Mesodermal cell (in vitro differentiated cells): ENCODE data around the gene MED6.

Source experiments
- H3K27ac ChIP-seq: 2 replicates; pipeline ENCODE4 v1.7.0; 2013; ENCODE audit warnings: mild to moderate bottlenecking, low read depth, low read length, moderate library complexity; ENCODE audit not compliant: severe bottlenecking
- H3K36me3 ChIP-seq: 2 replicates; pipeline ENCODE4 v1.7.1; 2013; ENCODE audit warnings: mild to moderate bottlenecking, low read length, moderate library complexity; ENCODE audit not compliant: control insufficient read depth, insufficient read depth
- H3K4me1 ChIP-seq: one replicate; pipeline ENCODE4 v1.7.1; 2013; ENCODE audit warnings: mild to moderate bottlenecking, low read length; ENCODE audit not compliant: insufficient read depth, control insufficient read depth, poor library complexity, severe bottlenecking
- H3K4me3 ChIP-seq: 2 replicates; pipeline ENCODE4 v1.7.0; 2013; ENCODE audit warnings: low read length, control low read depth, mild to moderate bottlenecking; ENCODE audit not compliant: insufficient read depth, poor library complexity, severe bottlenecking; ENCODE audit errors: extremely low read depth
- H3K9me3 ChIP-seq: 2 replicates; pipeline ENCODE4 v1.7.1; 2013; ENCODE audit warnings: mild to moderate bottlenecking, low read length, moderate library complexity; ENCODE audit not compliant: control insufficient read depth
- WGBS, 2 experiments: methylation state at CpG; one replicate each; pipeline ENCODE4 v1.1.5; 2013; ENCODE audit warnings: missing lambda C conversion rate in 2 of 2; ENCODE audit not compliant: insufficient coverage in 2 of 2; 5-methylcytosine and 5-hydroxymethylcytosine counted together

Gene MED6

DNA sequence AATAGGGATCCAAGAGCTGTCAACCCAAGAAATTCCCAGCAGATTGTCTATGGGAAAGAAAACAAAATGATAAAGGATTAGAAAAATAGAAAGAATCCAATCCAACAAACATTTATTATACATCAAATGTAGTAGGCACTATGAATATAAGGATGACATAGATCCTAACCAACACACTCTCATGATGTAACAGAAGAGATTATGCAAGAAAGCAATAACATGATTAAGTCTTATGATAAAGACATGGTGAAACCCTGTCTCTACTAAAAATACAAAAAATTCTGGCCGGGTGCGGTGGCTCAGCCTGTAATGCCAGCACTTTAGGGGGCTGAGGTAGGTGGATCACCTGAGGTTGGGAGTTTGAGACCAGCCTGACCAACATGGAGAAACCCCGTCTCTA lies 2.7 kb downstream of the MED6 start:
- Histone ChIP-seq H3K27ac (no peak overlapping the region), H3K4me3 (no peak overlapping the region), H3K36me3 (peaks cover 41% of the 10 kb centered on the region), H3K4me1 (peaks cover 3% of the 10 kb centered on the region), H3K9me3 (no peaks in the 10 kb centered on the region)
- 84% methylated on average over 3 of the region's 3 CpGs; no CpG with 5 or more reads in 1 of the 2 experiments for WGBS, 2 experiments

DNA sequence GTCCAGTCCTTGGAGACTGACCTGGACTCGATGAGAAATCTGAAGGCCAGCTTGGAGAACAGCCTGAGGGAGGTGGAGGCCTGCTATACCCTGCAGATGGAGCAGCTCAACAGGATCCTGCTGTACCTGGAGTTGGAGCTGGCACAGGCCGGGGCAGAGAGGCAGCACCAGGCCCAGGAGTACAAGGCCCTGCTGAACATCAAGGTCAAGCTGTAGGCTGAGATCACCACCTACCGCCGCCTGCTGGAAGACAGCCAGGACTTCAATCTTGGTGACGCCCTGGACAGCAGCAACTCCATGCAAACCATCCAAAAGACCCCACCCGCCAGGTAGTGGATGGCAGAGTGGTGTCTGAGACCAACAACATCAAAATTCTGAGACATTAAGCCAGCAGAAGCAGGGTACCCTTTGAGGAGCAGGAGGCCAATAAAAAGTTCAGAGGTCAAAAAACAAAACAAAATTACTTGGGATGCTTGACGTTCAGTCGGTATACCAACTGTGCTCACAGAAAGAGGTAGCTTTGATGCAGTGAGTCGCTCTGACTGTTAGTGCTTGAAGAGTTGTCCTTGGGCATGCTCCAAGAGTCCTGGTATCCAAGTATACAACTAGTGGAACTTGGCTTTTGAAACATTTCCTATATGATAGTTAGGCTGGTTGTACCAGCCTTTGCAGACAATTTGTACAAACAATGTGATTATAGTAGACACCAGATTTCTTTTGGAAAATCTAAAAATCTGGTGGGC lies 4.8 kb downstream of the MED6 start:
- Histone ChIP-seq H3K4me3 (no peak overlapping the region), H3K4me1 (peaks cover 3% of the 10 kb centered on the region), H3K27ac (no peak overlapping the region), H3K36me3 (peaks cover 61% of the 10 kb centered on the region), H3K9me3 (no peaks in the 10 kb centered on the region)
- WGBS, 2 experiments: 98 to 99% methylated on average over 7 to 8 of the region's 9 CpGs

DNA sequence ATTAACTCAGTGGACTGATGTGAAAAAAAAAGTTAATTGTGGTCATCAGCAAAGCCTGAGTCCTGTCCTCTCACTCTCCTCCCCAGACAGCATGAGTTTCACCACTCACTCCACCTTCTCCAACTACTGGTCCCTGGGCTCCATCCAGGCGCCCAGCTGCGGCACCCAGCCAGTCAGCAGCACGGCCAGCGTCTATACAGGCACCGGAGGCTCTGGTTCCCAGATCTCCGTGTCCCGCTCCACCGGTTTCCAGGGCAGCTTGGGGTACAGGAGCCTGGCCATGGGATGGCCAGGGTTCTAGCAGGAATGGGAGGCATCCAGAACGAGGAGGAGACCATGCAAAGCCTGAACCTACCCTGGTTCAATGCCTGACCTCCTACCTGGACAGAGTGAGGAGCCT lies 6.0 kb downstream of the MED6 start:
- Histone ChIP-seq H3K4me3 (no peak overlapping the region), H3K9me3 (no peaks in the 10 kb centered on the region), H3K27ac (no peak overlapping the region), H3K36me3 (peaks cover 71% of the 10 kb centered on the region), H3K4me1 (peaks cover 2% of the 10 kb centered on the region)
- 94 to 96% methylated on average over 7 to 9 of the region's 9 CpGs for WGBS, 2 experiments

DNA sequence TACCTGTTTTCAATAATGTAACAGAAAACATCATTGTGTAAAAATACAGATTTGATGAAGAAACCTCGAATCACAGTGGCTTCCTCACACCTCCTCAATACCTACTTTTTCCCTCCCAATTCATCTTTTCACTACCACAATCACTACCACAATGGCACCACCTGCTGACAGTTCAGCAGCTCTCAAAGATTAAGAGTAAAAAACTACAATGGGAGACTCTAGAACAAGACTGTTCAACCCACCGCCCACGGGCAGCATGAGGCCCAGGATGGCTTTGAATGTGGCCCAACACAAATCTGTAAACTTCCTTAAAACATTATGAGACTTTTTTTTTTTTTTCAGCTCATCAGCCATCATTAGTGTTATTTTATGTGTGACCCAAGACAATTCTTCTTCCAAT lies 15.2 kb downstream of the MED6 start:
- H3K4me3 ChIP-seq: no peak overlapping the region
- H3K9me3 ChIP-seq: no peaks in the 10 kb centered on the region
- H3K4me1 ChIP-seq: no peaks in the 10 kb centered on the region
- no peak overlapping the region for H3K27ac ChIP-seq
- H3K36me3 ChIP-seq: peaks cover 77% of the 10 kb centered on the region
- WGBS, 2 experiments: 94 to 96% methylated on average over 2 to 3 of the region's 3 CpGs

DNA sequence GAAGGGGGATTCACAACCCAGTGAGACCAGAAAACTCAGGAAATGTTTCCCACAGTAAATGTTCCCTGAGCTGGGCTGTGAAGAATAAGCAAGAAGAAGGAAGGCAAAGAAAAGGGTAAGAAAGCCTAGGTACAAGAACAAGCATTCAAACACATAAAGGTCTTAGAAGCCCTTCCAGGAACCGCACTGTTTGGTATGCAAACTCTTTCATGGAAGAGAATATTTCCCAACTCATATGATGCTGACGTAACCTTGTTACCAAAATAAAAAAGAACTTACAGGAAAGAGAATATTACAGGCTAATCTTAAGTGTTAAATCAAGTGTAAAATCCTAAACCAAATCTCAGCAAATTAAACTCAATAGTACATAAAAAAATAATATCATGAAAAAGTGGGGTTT lies 23.6 kb downstream of the MED6 start:
- no CpG with 5 or more reads among the region's 2 CpGs for WGBS, 2 experiments
- H3K27ac ChIP-seq: no peak overlapping the region

DNA sequence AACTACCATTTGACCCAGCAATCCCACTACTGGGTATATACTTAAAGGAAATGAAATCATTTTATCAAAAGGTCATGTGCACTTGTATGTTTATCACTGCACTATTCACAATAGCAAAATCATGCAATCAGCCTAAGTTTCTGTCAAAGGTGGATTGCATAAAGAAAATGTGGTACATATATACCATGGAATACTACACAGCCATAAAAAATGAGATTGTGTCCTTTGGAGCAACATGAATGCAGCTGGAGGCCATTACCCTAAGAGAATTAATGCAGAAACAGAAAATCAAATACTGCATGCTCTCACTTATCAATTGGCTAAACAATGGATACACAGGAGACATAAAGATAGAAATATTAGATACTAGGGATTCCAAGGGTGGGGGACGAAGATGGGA lies 27.4 kb downstream of the MED6 start:
- no peaks in the 10 kb centered on the region for H3K4me1 ChIP-seq
- no peaks in the 10 kb centered on the region for H3K9me3 ChIP-seq
- no peak overlapping the region for H3K4me3 ChIP-seq
- no peak overlapping the region for H3K27ac ChIP-seq
- peaks cover 5% of the 10 kb centered on the region for H3K36me3 ChIP-seq
- WGBS, 2 experiments: no CpG with 5 or more reads among the region's 1 CpG

More for the DNA sequence above, 23.6 kb downstream of the MED6 start:
- Histone ChIP-seq H3K4me3 (no peak overlapping the region), H3K36me3 (peaks cover 23% of the 10 kb centered on the region), H3K9me3 (no peaks in the 10 kb centered on the region), H3K4me1 (no peaks in the 10 kb centered on the region)

DNA sequence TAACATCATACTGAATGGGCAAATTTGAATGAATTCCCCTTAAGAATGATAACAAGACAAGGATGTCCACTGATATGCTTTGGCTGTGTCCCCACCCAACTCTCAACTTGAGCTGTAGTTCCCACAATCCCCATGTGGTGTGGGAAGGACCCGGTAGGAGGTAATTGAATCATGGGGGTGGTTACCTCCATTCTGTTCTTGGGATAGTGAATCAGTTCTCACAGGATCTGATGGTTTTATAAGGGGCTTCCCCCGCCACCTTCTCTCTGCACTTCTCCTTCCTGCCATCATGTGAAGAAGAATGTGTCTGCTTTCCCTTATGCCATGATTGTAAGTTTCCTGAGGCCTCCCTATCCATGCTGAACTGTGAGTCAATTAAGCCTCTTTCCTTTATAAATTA lies 29.3 kb downstream of the MED6 start:
- H3K4me1 ChIP-seq: no peaks in the 10 kb centered on the region
- no peaks in the 10 kb centered on the region for H3K9me3 ChIP-seq
- H3K36me3 ChIP-seq: peaks cover 15% of the 10 kb centered on the region
- no peak overlapping the region for H3K4me3 ChIP-seq
- WGBS, 2 experiments: 100% methylated on average over 1 of the region's 2 CpGs; no CpG with 5 or more reads in 1 of the 2 experiments
- no peak overlapping the region for H3K27ac ChIP-seq

DNA sequence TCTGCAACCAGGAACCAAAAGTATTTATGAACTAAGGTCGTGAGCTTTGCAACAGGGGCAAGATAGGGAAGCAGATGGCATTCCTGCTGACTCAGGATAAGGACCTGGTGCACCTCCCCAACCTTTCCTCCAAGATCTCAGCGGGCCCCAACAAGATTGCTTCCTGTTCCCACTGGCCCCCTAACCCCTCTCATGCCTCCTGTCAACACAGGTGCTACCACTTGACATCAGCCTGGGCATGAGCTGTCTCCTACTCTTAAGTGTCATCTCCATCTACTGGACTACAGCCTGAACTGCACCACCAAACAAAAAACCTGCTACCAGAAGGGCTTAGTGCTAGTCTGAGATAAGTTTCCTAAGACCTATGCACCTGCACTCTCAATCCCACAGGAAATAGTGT lies 32.7 kb downstream of the MED6 start:
- 79 to 100% methylated on average over 1 to 2 of the region's 2 CpGs for WGBS, 2 experiments
- Histone ChIP-seq H3K36me3 (peaks cover 43% of the 10 kb centered on the region), H3K4me1 (no peaks in the 10 kb centered on the region), H3K27ac (no peak overlapping the region), H3K4me3 (no peak overlapping the region), H3K9me3 (peaks cover 18% of the 10 kb centered on the region)

DNA sequence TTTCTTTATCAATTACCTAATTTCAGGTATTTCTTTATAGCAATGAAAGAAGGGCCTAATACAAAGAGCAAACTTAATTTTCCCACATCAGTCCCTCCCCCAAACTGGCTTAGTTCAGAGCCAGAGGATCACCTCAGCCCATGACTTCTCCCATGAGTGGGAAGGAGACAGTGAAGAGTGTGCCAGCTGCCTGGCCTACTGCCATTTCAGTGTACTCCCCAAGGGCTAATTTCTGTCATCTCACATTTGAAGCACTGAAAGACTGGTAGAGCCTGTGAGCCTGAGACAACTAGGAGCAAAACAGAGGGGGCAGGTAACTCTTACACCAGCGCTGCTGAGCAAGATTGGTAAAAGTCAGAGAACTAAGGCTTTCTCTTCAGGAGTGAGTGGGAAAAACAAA lies 36.6 kb downstream of the MED6 start:
- no peaks in the 10 kb centered on the region for H3K4me1 ChIP-seq
- peaks cover 33% of the 10 kb centered on the region for H3K9me3 ChIP-seq
- no peak overlapping the region for H3K27ac ChIP-seq
- peaks cover 61% of the 10 kb centered on the region for H3K36me3 ChIP-seq
- 90 to 100% methylated on average over 1 of the region's 1 CpG for WGBS, 2 experiments
- H3K4me3 ChIP-seq: no peak overlapping the region

DNA sequence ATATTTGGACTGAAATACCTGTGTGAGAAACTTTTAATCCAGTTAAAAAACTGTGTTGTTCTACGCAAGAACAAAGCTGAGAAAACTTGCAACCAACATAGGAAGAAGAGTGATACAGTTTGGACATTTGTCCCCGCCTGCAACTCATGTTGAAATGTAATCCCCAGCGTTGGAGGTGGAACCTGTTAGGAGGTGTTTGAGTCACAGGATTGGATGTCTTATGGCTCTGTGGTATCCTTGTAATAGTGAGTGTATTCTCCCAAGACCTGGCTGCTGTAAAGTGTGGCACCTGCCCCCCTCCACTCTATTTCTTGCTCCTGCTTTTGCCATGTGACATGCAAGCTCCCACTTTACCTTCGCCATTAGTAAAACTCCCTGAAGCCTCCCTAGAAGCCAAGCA lies 37.0 kb downstream of the MED6 start:
- Histone ChIP-seq H3K4me3 (no peak overlapping the region), H3K4me1 (no peaks in the 10 kb centered on the region), H3K9me3 (peaks cover 33% of the 10 kb centered on the region), H3K27ac (no peak overlapping the region), H3K36me3 (peaks cover 60% of the 10 kb centered on the region)
- 95 to 100% methylated on average over 3 to 4 of the region's 4 CpGs for WGBS, 2 experiments

DNA sequence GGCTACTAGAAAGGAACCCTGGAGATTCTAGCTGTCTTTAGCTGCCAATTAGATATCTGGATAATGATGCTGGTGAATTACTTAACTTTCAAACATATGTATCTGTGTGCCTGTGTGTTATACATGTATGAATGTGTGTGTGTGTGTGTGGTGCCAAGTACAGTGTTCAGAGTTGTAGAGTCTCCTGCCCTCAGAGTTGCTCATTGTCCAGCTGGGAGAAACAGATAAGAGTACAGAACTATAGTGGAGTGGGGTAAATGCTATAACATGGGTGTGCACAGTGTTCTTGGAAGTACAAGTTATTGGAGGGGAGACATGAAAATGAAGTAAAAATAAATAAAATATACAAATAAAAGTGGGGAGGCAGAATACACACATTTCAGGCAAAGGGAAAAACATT lies 42.1 kb downstream of the MED6 start:
- peaks cover 21% of the 10 kb centered on the region for H3K9me3 ChIP-seq
- no peak overlapping the region for H3K4me3 ChIP-seq
- no peak overlapping the region for H3K27ac ChIP-seq
- no peaks in the 10 kb centered on the region for H3K4me1 ChIP-seq
- peaks cover 25% of the 10 kb centered on the region for H3K36me3 ChIP-seq
